Stomach smooth muscle (tissue), 2 donors: Measurements from ENCODE around the gene HTT.

Source experiments
- H3K27ac ChIP-seq: one replicate; pipeline ENCODE4 v1.7.0; 2013; ENCODE audit warnings: mild to moderate bottlenecking, low read length, inconsistent platforms
- H3K27me3 ChIP-seq, 2 donors: one replicate each; pipeline ENCODE4 v1.7.0; 2013; ENCODE audit warnings: low read length in 2 of 2; ENCODE audit not compliant: insufficient read depth in 2 of 2, control insufficient read depth in 1 of 2
- H3K36me3 ChIP-seq, 2 donors: one replicate each; pipeline ENCODE4 v1.7.0; 2013; ENCODE audit warnings: low read length in 2 of 2; ENCODE audit not compliant: control insufficient read depth in 2 of 2, insufficient read depth in 2 of 2
- H3K4me1 ChIP-seq: one replicate; pipeline ENCODE4 v1.7.0; 2013; ENCODE audit warnings: low read length; ENCODE audit not compliant: control insufficient read depth, insufficient read depth
- H3K4me3 ChIP-seq, 2 donors: one replicate each; pipeline ENCODE4 v1.7.0; 2013; ENCODE audit warnings: low read length in 2 of 2
- H3K9ac ChIP-seq, 2 donors: one replicate each; pipeline ENCODE4 v1.7.0; 2013; ENCODE audit warnings: low read length in 2 of 2, mild to moderate bottlenecking in 1 of 2
- H3K9me3 ChIP-seq, 2 donors: one replicate each; pipeline ENCODE4 v1.7.0; 2013; ENCODE audit warnings: low read length in 2 of 2; ENCODE audit not compliant: control insufficient read depth in 2 of 2
- donor health status: healthy.
- donor health status: Pancreatic carcinoma.

The HTT gene

GRCh38 chr4:3262208-3263052 lies 187.9 kb downstream of the HTT start:
- H3K9me3 ChIP-seq: no peaks in the 10 kb centered on the region
- no peaks in the 10 kb centered on the region for H3K4me1 ChIP-seq
- H3K36me3 ChIP-seq: no peaks in the 10 kb centered on the region
- no peak overlapping the region for H3K4me3 ChIP-seq
- H3K27me3 ChIP-seq: no peaks in the 10 kb centered on the region
- no peak overlapping the region for H3K9ac ChIP-seq
- H3K27ac ChIP-seq: no peak overlapping the region

GRCh38 chr4:3263053-3263875 lies 188.8 kb downstream of the HTT start:
- Histone ChIP-seq H3K9ac (no peak overlapping the region), H3K36me3 (no peaks in the 10 kb centered on the region), H3K4me1 (no peaks in the 10 kb centered on the region), H3K9me3 (no peaks in the 10 kb centered on the region), H3K27me3 (no peaks in the 10 kb centered on the region), H3K27ac (no peak overlapping the region), H3K4me3 (no peak overlapping the region)

- no peaks in the 10 kb centered on the region for H3K27me3 ChIP-seq
- H3K4me3 ChIP-seq: no peak overlapping the region
- peaks cover under 1% of the 10 kb centered on the region for H3K4me1 ChIP-seq
- no peaks in the 10 kb centered on the region for H3K36me3 ChIP-seq
- no peaks in the 10 kb centered on the region for H3K9me3 ChIP-seq
- no peak overlapping the region for H3K9ac ChIP-seq
- no peak overlapping the region for H3K27ac ChIP-seq
Measured at GRCh38 chr4:3263876-3264193, 189.4 kb downstream of the HTT start.

GRCh38 chr4:3266076-3266475 lies 191.6 kb downstream of the HTT start:
- H3K27ac ChIP-seq: no peak overlapping the region

GRCh38 chr4:3267576-3268394 lies 193.3 kb downstream of the HTT start:
- no peaks in the 10 kb centered on the region for H3K9me3 ChIP-seq
- peaks cover 17% of the 10 kb centered on the region for H3K4me1 ChIP-seq
- H3K36me3 ChIP-seq: no peaks in the 10 kb centered on the region
- no peak overlapping the region for H3K27ac ChIP-seq
- H3K9ac ChIP-seq: no peak overlapping the region
- H3K4me3 ChIP-seq: no peak overlapping the region
- no peaks in the 10 kb centered on the region for H3K27me3 ChIP-seq

More at GRCh38 chr4:3266076-3266475, 191.6 kb downstream of the HTT start:
- no peaks in the 10 kb centered on the region for H3K27me3 ChIP-seq
- no peaks in the 10 kb centered on the region for H3K36me3 ChIP-seq
- no peak overlapping the region for H3K4me3 ChIP-seq
- no peaks in the 10 kb centered on the region for H3K9me3 ChIP-seq
- peaks cover 17% of the 10 kb centered on the region for H3K4me1 ChIP-seq
- H3K9ac ChIP-seq: no peak overlapping the region

GRCh38 chr4:3268395-3269104 lies 194.1 kb downstream of the HTT start:
- Histone ChIP-seq H3K4me3 (no peak overlapping the region), H3K27ac (no peak overlapping the region), H3K4me1 (peaks cover 17% of the 10 kb centered on the region), H3K36me3 (no peaks in the 10 kb centered on the region), H3K9ac (no peak overlapping the region), H3K27me3 (no peaks in the 10 kb centered on the region), H3K9me3 (no peaks in the 10 kb centered on the region)

- no peak overlapping the region for H3K27ac ChIP-seq
Measured at GRCh38 chr4:3269105-3269927, 194.8 kb downstream of the HTT start.

GRCh38 chr4:3269991-3270611 lies 195.6 kb downstream of the HTT start:
- no peaks in the 10 kb centered on the region for H3K36me3 ChIP-seq
- peaks cover 17% of the 10 kb centered on the region for H3K4me1 ChIP-seq

More at GRCh38 chr4:3269105-3269927, 194.8 kb downstream of the HTT start:
- Histone ChIP-seq H3K9ac (no peak overlapping the region), H3K36me3 (no peaks in the 10 kb centered on the region), H3K4me1 (peaks cover 17% of the 10 kb centered on the region), H3K27me3 (no peaks in the 10 kb centered on the region), H3K9me3 (no peaks in the 10 kb centered on the region), H3K4me3 (no peak overlapping the region)

GRCh38 chr4:3271131-3271530 lies 196.7 kb downstream of the HTT start:
- H3K4me1 ChIP-seq: peaks cover 17% of the 10 kb centered on the region
- H3K36me3 ChIP-seq: no peaks in the 10 kb centered on the region
- no peak overlapping the region for H3K27ac ChIP-seq
- no peak overlapping the region for H3K4me3 ChIP-seq
- no peak overlapping the region for H3K9ac ChIP-seq
- H3K27me3 ChIP-seq: no peaks in the 10 kb centered on the region
- no peaks in the 10 kb centered on the region for H3K9me3 ChIP-seq

More at GRCh38 chr4:3269991-3270611, 195.6 kb downstream of the HTT start:
- no peaks in the 10 kb centered on the region for H3K9me3 ChIP-seq
- H3K27ac ChIP-seq: no peak overlapping the region
- H3K9ac ChIP-seq: peak overlapping the region in 1 of 2 donors; percentile 9
- H3K27me3 ChIP-seq: no peaks in the 10 kb centered on the region
- peak overlapping the region in 1 of 2 donors; percentile 29 for H3K4me3 ChIP-seq
